Liver (tissue), 9 donors: Measurements from ENCODE around the gene DRAP1. TPM values are rescaled to one million over a fixed set of nuclear protein-coding genes. Genes with fewer than 3 reads are reported as not detected.
A peak's percentile ranks its signal among the peaks of the same experiment; 100 is the strongest.

Source experiments
- DNase-seq: peaks from one replicate; pipeline ENCODE4 v3.0.0-alpha.2; 2017; ENCODE audit warnings: low spot score
- H3K27ac ChIP-seq, 2 donors: one replicate each; pipeline ENCODE4 v1.7.0; 2013; ENCODE audit warnings: inconsistent platforms in 2 of 2, low read length in 2 of 2, control low read depth in 1 of 2, low read depth in 1 of 2, mild to moderate bottlenecking in 1 of 2
- H3K27me3 ChIP-seq, 4 donors: one replicate each; pipeline versions ENCODE4 v1.6.1 to v1.7.0; 2013; ENCODE audit warnings: low read length in 3 of 4, inconsistent platforms in 1 of 4, mild to moderate bottlenecking in 1 of 4, moderate library complexity in 1 of 4; ENCODE audit not compliant: control insufficient read depth in 4 of 4, insufficient read depth in 4 of 4
- H3K36me3 ChIP-seq, 4 donors: one replicate each; pipeline versions ENCODE4 v1.6.1 to v1.7.0; 2013; ENCODE audit warnings: low read length in 3 of 4, mild to moderate bottlenecking in 3 of 4, low read depth in 1 of 4, moderate library complexity in 1 of 4; ENCODE audit not compliant: control insufficient read depth in 4 of 4, insufficient read depth in 3 of 4
- H3K4me1 ChIP-seq, 4 donors: one replicate each; pipeline versions ENCODE4 v1.6.1 to v1.7.0; 2013; ENCODE audit warnings: low read length in 3 of 4, mild to moderate bottlenecking in 3 of 4, moderate library complexity in 1 of 4; ENCODE audit not compliant: control insufficient read depth in 4 of 4, insufficient read depth in 4 of 4
- H3K4me3 ChIP-seq, 3 donors: one replicate each; pipeline versions ENCODE4 v1.6.1 to v1.7.0; 2013; ENCODE audit warnings: low read length in 3 of 3, control low read depth in 1 of 3, low read depth in 1 of 3, mild to moderate bottlenecking in 1 of 3
- H3K9ac ChIP-seq, 2 donors: one replicate each; pipeline ENCODE4 v1.7.0; 2013; ENCODE audit warnings: low read length in 2 of 2, mild to moderate bottlenecking in 2 of 2, moderate library complexity in 2 of 2, control low read depth in 1 of 2, low read depth in 1 of 2
- H3K9me3 ChIP-seq, 4 donors: one replicate each; pipeline versions ENCODE4 v1.6.1 to v1.7.0; 2013; ENCODE audit warnings: low read length in 3 of 4; ENCODE audit not compliant: control insufficient read depth in 4 of 4
- EGR1 ChIP-seq, 2 donors: IDR thresholded peaks; 2 replicates each; pipeline ENCODE4 v1.6.1; 2016 to 2018; ENCODE audit warnings: antibody characterized with exemption in 2 of 2, low read depth in 2 of 2
- HNF4A ChIP-seq, 2 donors: conservative IDR thresholded peaks; 2 replicates each; pipeline ENCODE4 v1.6.1; 2016; ENCODE audit warnings: antibody characterized with exemption in 2 of 2, mild to moderate bottlenecking in 2 of 2
- HNF4G ChIP-seq: IDR thresholded peaks from 2 replicates; pipeline ENCODE4 v1.6.1; 2016; ENCODE audit warnings: antibody characterized with exemption
- JUND ChIP-seq, 2 donors: IDR thresholded peaks; 2 replicates each; pipeline ENCODE4 v1.6.1; 2016; ENCODE audit warnings: antibody characterized with exemption in 2 of 2
- RAD21 ChIP-seq, 2 donors: IDR thresholded peaks; 2 replicates each; pipeline ENCODE4 v1.6.1; 2016; ENCODE audit warnings: antibody characterized with exemption in 2 of 2, mild to moderate bottlenecking in 2 of 2
- RXRA ChIP-seq, 2 donors: IDR thresholded peaks; 2 replicates each; pipeline ENCODE4 v1.6.1; 2017 to 2018; ENCODE audit warnings: antibody characterized with exemption in 2 of 2, mild to moderate bottlenecking in 1 of 2
- SP1 ChIP-seq: IDR thresholded peaks from 2 replicates; pipeline ENCODE4 v1.6.1; 2018; ENCODE audit warnings: antibody characterized with exemption, mild to moderate bottlenecking
- WGBS: extraction: QIAGEN DNeasy Blood & Tissue Kit; methylation state at CpG from one replicate; pipeline ENCODE4 v1.1.7; 2013; 5-methylcytosine and 5-hydroxymethylcytosine counted together
- polyA plus RNA-seq, 2 donors: library from polyadenylated mRNA; stranded (reverse) in 1 of 2; unstranded in 1 of 2; fragments of 200-250 nt in 1 of 2; fragments of >200 nt in 1 of 2; fragmentation: Nextera tagmentation in 1 of 2; extraction: Ambion mirVana in 1 of 2; gene quantifications; one replicate each; pipeline versions ENCODE4 v1.2.1 to v1.2.3, GENCODE V29; 2013 to 2015
- total RNA-seq, 2 donors: library from RNA; depleted of rRNA; stranded (reverse); fragments of >200 nt; gene quantifications; one replicate each; pipeline ENCODE4 v1.2.3, GENCODE V29; 2014
- TF ChIP-seq, protein P1 (sequence below): fragments of 150-350 bp; IDR thresholded peaks from 2 replicates; pipeline ENCODE4 v1.5.1; 2017; ENCODE audit warnings: improper control_type of control experiment, low read depth, low read length; ENCODE audit not compliant: missing input control
- TF ChIP-seq, protein P2 (sequence below): IDR thresholded peaks from 2 replicates; pipeline ENCODE4 v1.6.1; 2016; ENCODE audit warnings: antibody characterized with exemption, mild to moderate bottlenecking
- TF ChIP-seq, protein P3 (sequence below): IDR thresholded peaks from 2 replicates; pipeline ENCODE4 v1.6.1; 2016; ENCODE audit warnings: antibody characterized with exemption
- TF ChIP-seq, protein P4 (sequence below): IDR thresholded peaks from 2 replicates; pipeline ENCODE4 v1.6.1; 2016; ENCODE audit warnings: antibody characterized with exemption
- donor health status: healthy.
- donor health status: healthy.
- donor health status: healthy.
- donor health status: healthy.
- donor health status: healthy.

Gene DRAP1
- total and polyA plus RNA-seq, 4 donors = 18.1 to 57.3 (median 42.3) TPM

DNA sequence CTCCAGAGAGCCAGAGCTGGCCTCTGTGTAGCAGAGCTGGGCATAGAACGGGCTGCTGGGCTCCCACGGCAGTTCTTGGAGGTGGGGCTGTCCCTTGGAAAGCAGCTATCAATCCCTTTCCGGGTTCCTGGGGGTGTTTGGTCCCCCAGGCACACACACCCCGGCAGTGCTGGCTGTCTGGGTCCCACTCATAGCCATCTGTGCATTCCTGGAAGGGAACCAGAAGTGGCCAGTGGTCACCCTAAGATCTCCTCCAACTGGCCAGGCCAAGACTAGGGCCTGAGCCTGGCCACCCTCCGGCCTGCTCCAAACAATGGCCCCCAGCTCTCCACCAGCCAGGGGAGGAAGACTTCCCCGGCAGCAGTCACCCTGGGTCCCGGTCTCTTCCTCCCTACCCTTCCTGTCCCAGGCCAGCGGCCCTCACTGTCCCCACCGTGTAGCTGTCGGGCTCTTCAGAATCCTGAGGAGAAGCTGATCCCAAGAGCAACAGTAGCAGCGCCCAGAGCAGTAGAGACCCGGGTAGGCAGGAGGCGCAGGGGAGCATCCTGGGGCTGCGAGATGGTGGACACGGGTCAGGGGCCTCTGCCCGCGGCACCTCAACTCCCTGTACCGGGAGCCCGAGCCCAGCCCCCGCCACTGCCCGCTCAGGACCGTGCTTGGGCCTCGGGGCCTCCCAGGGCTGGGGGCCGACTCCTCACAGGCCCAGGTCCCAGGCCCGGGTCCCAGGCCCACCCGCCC lies 47.2 kb upstream of the DRAP1 start (continued):
- TF ChIP-seq, protein P1, sequence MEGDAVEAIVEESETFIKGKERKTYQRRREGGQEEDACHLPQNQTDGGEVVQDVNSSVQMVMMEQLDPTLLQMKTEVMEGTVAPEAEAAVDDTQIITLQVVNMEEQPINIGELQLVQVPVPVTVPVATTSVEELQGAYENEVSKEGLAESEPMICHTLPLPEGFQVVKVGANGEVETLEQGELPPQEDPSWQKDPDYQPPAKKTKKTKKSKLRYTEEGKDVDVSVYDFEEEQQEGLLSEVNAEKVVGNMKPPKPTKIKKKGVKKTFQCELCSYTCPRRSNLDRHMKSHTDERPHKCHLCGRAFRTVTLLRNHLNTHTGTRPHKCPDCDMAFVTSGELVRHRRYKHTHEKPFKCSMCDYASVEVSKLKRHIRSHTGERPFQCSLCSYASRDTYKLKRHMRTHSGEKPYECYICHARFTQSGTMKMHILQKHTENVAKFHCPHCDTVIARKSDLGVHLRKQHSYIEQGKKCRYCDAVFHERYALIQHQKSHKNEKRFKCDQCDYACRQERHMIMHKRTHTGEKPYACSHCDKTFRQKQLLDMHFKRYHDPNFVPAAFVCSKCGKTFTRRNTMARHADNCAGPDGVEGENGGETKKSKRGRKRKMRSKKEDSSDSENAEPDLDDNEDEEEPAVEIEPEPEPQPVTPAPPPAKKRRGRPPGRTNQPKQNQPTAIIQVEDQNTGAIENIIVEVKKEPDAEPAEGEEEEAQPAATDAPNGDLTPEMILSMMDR = no peak

DNA sequence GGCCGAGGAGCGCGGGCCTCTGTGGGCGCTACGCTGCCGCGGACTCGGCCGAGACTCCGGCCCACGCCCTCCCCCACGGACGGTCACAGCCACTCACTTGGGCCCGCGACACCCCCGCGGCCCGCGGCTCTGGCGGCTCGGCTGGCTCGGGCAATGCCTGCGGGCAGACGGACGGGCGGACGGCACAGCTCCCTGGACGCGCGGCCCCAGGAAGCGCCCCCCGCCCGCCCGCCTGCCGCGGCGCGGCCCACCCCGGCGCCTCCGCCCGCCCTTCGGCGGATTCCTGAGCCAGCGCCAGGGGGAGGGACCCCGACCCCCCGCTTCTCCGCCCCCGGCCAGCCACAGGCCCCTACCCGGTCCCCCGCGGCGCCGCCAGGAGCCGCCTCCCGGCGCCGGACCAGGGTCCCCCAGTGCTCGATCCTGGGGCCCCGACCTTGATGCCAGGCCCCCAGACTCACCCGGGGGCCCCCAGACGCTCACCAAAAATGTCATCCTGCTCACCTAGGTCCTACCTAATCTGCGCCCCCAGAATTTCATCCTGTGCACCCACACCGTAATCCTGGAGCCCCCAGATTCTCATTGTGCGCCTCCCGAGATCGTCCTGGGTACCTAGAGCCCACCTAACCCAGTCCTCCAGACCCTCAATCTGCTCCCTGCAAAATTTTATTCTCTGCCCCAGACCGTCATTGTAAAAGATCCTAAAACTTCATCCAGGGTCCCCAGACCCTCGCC lies 46.5 kb upstream of the DRAP1 start, which contains the start of gene EFEMP2:
EFEMP2 (minus strand) TSS at position 215 of the 732 bp plus-strand sequence. CDS start 446 bp downstream, outside the sequence.
- H3K36me3 ChIP-seq = no peaks in the 10 kb centered on the region
- peaks cover 0 to 20% (median 6%) of the 10 kb centered on the region in 4 donors for H3K4me1 ChIP-seq
- H3K4me3 ChIP-seq = peak within 1 kb of the TSS; percentile 4 to 41 (median 41)
- H3K27ac ChIP-seq = peak within 1 kb of the TSS; percentile 55 to 61
- no peak for TF ChIP-seq HNF4A (conservative IDR thresholded peaks at IDR 0.05)
- TF ChIP-seq, protein P2, sequence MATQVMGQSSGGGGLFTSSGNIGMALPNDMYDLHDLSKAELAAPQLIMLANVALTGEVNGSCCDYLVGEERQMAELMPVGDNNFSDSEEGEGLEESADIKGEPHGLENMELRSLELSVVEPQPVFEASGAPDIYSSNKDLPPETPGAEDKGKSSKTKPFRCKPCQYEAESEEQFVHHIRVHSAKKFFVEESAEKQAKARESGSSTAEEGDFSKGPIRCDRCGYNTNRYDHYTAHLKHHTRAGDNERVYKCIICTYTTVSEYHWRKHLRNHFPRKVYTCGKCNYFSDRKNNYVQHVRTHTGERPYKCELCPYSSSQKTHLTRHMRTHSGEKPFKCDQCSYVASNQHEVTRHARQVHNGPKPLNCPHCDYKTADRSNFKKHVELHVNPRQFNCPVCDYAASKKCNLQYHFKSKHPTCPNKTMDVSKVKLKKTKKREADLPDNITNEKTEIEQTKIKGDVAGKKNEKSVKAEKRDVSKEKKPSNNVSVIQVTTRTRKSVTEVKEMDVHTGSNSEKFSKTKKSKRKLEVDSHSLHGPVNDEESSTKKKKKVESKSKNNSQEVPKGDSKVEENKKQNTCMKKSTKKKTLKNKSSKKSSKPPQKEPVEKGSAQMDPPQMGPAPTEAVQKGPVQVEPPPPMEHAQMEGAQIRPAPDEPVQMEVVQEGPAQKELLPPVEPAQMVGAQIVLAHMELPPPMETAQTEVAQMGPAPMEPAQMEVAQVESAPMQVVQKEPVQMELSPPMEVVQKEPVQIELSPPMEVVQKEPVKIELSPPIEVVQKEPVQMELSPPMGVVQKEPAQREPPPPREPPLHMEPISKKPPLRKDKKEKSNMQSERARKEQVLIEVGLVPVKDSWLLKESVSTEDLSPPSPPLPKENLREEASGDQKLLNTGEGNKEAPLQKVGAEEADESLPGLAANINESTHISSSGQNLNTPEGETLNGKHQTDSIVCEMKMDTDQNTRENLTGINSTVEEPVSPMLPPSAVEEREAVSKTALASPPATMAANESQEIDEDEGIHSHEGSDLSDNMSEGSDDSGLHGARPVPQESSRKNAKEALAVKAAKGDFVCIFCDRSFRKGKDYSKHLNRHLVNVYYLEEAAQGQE = no peak
- TF ChIP-seq RXRA (IDR thresholded peaks at IDR 0.05) = no peak
- no peak for TF ChIP-seq RAD21 (IDR thresholded peaks at IDR 0.05)
- no peak for TF ChIP-seq EGR1 (IDR thresholded peaks at IDR 0.05; ENCODE audit: low read depth in 2 of 2)
- TF ChIP-seq HNF4G = no peak
- TF ChIP-seq, protein P3, sequence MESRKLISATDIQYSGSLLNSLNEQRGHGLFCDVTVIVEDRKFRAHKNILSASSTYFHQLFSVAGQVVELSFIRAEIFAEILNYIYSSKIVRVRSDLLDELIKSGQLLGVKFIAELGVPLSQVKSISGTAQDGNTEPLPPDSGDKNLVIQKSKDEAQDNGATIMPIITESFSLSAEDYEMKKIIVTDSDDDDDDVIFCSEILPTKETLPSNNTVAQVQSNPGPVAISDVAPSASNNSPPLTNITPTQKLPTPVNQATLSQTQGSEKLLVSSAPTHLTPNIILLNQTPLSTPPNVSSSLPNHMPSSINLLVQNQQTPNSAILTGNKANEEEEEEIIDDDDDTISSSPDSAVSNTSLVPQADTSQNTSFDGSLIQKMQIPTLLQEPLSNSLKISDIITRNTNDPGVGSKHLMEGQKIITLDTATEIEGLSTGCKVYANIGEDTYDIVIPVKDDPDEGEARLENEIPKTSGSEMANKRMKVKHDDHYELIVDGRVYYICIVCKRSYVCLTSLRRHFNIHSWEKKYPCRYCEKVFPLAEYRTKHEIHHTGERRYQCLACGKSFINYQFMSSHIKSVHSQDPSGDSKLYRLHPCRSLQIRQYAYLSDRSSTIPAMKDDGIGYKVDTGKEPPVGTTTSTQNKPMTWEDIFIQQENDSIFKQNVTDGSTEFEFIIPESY = no peak
- TF ChIP-seq SP1 = no peak
- TF ChIP-seq JUND (IDR thresholded peaks at IDR 0.05) = no peak
- TF ChIP-seq, protein P1 = no peak
- TF ChIP-seq, protein P4, sequence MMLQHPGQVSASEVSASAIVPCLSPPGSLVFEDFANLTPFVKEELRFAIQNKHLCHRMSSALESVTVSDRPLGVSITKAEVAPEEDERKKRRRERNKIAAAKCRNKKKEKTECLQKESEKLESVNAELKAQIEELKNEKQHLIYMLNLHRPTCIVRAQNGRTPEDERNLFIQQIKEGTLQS = no peak
- WGBS = 6% methylated on average over 69 of the region's 69 CpGs
- no peaks in the 10 kb centered on the region for H3K9me3 ChIP-seq
- DNase-seq = no peak
- no peaks in the 10 kb centered on the region for H3K27me3 ChIP-seq
- peak within 1 kb of the TSS in 1 of 2 donors; percentile 56 for H3K9ac ChIP-seq
